ENCODE data around the gene EMILIN1.
"Not testable (repeated sequence)": the region's sequence is repeated elsewhere in the genome, so short reads cannot be mapped to it uniquely, and the experiment has no call there.

The EMILIN1 gene

GRCh38 chr2:27117995-27118524 lies 39.6 kb downstream of the EMILIN1 start:
- in situ Hi-C loops (cut with MboI; ENCODE audit: low sequenced_read_pairs): no loop called here

- in situ Hi-C loops (cut with MboI; ENCODE audit: low sequenced_read_pairs): no loop called here
Observed at GRCh38 chr2:27118525-27119329, 40.3 kb downstream of the EMILIN1 start, which contains the start of gene CGREF1. Gene CGREF1 (minus strand): TSS chr2:27119128. CDS start chr2:27104366, 14,762 bp downstream.

- in situ Hi-C loops (cut with MboI; ENCODE audit: low sequenced_read_pairs): not testable (repeated sequence)
Observed at GRCh38 chr2:27119330-27119670, 40.9 kb downstream of the EMILIN1 start.

- in situ Hi-C loops (cut with MboI; ENCODE audit: low sequenced_read_pairs): no loop called here
Observed at GRCh38 chr2:27121906-27122305, 43.5 kb downstream of the EMILIN1 start.

- in situ Hi-C loops (cut with MboI; ENCODE audit: low sequenced_read_pairs): no loop called here
Observed at GRCh38 chr2:27122791-27123190, 44.4 kb downstream of the EMILIN1 start.

- in situ Hi-C loops (cut with MboI; ENCODE audit: low sequenced_read_pairs): no loop called here
Observed at GRCh38 chr2:27123302-27124150, 45.1 kb downstream of the EMILIN1 start, which contains the start of gene ABHD1. Gene ABHD1 (plus strand): TSS chr2:27123815. CDS start chr2:27123949, 134 bp downstream.

- in situ Hi-C loops (cut with MboI; ENCODE audit: low sequenced_read_pairs): no loop called here
Observed at GRCh38 chr2:27125104-27125503, 46.7 kb downstream of the EMILIN1 start.

- in situ Hi-C loops (cut with MboI; ENCODE audit: low sequenced_read_pairs): no loop called here
Observed at GRCh38 chr2:27126252-27126710, 47.9 kb downstream of the EMILIN1 start.

GRCh38 chr2:27127883-27128667 lies 49.7 kb downstream of the EMILIN1 start:
- in situ Hi-C loops (cut with MboI; ENCODE audit: low sequenced_read_pairs): no loop called here

GRCh38 chr2:27128668-27129571 lies 50.5 kb downstream of the EMILIN1 start:
- in situ Hi-C loops (cut with MboI; ENCODE audit: low sequenced_read_pairs): no loop called here

GRCh38 chr2:27130396-27130795 lies 52.0 kb downstream of the EMILIN1 start:
- in situ Hi-C loops (cut with MboI; ENCODE audit: low sequenced_read_pairs): no loop called here

- in situ Hi-C loops (cut with MboI; ENCODE audit: low sequenced_read_pairs): no loop called here
Observed at GRCh38 chr2:27131429-27131828, 53.0 kb downstream of the EMILIN1 start.

- in situ Hi-C loops (cut with MboI; ENCODE audit: low sequenced_read_pairs): no loop called here
Observed at GRCh38 chr2:27133195-27133875, 54.9 kb downstream of the EMILIN1 start.

GRCh38 chr2:27133905-27134780 lies 55.7 kb downstream of the EMILIN1 start, which contains the start of gene PREB:
Gene PREB (minus strand): TSS chr2:27134636. CDS start chr2:27134421, 215 bp downstream.
- in situ Hi-C loops (cut with MboI; ENCODE audit: low sequenced_read_pairs): no loop called here

GRCh38 chr2:27134781-27135477 lies 56.5 kb downstream of the EMILIN1 start:
- in situ Hi-C loops (cut with MboI; ENCODE audit: low sequenced_read_pairs): no loop called here

GRCh38 chr2:27135478-27135955 lies 57.1 kb downstream of the EMILIN1 start:
- in situ Hi-C loops (cut with MboI; ENCODE audit: low sequenced_read_pairs): no loop called here
